ENCODE measurements around the gene POLR3C. TPM values are rescaled to one million over a fixed set of nuclear protein-coding genes. Genes with fewer than 3 reads are reported as not detected.
"Not testable (repeated sequence)": the region's sequence is repeated elsewhere in the genome, so short reads cannot be mapped to it uniquely, and the experiment has no call there.

POLR3C gene
- total and polyA plus RNA-seq, 2 of the 13 experiments (the other 11 are each of a cell fraction or from before 2014, with no cell fraction given) = 15.5 to 24.3 TPM

GRCh38 chr1:145822779-145823331 lies 1.1 kb upstream of the POLR3C start:
- H3K9ac ChIP-seq (ENCODE audit: insufficient read depth, low read depth, low read length); H3K4me3 ChIP-seq (replicated peaks in 1 of 3; ENCODE audit: insufficient read depth in 1 of 3, low read depth in 2 of 3, low read length in 3 of 3); H4K20me1 ChIP-seq (ENCODE audit: insufficient read depth, low read length); H2AFZ ChIP-seq (ENCODE audit: low read length); H3K27me3 ChIP-seq (ENCODE audit: control insufficient read depth in 1 of 2, insufficient read depth in 2 of 2, low read length in 2 of 2); DNase-seq (ENCODE audit: low spot score); H3K27ac ChIP-seq (ENCODE audit: extremely low read length, insufficient read depth, low read length); FAIRE-seq; ATAC-seq; H3K9me3 ChIP-seq (ENCODE audit: low read length); CTCF ChIA-PET (ENCODE audit: low intra/inter-chr PET ratio, low total read pairs); BruUV-seq (replicated peaks): not testable (repeated sequence)
- H3K4me2 ChIP-seq (ENCODE audit: low read depth, low read length) = 0 out of 2 replicates have a peak overlapping the region, but pooled peaks have one; percentile 27
- peaks cover 19% of the 10 kb centered on the region for H3K79me2 ChIP-seq (ENCODE audit: insufficient read depth, low read length)
- intact Hi-C loops (cut with micrococcal nuclease; ENCODE audit: unreplicated experiment) (loop anchor here (10.0 kb wide), 1 partner anchor 88 kb away; no protein-coding TSS in a partner anchor), in situ Hi-C loops (cut with HindIII; ENCODE audit: extremely low pct_ligation_motif_present, low pct_unique_long_range_greater_than_20kb) (loop anchor here (10.0 kb wide), 1 partner anchor 58 kb away; no protein-coding TSS in a partner anchor)
- H3K4me1 ChIP-seq (ENCODE audit: insufficient read depth, low read length) = peaks cover 14% of the 10 kb centered on the region
- no CpG with 5 or more reads among the region's 16 CpGs for WGBS (ENCODE audit: low lambda C conversion rate)
- POLR2A ChIA-PET = interaction anchor here (1.6 to 2.1 kb wide), 2 partner anchors 105 to 116 kb away, joined by 5 to 12 read pairs; partner anchors contain the start of genes PDZK1 and RBM8A
- peaks cover 3 to 14% of the 10 kb centered on the region in 2 experiments for H3K36me3 ChIP-seq (replicated peaks in 1 of 2; ENCODE audit: control insufficient read depth in 1 of 2, insufficient read depth in 2 of 2, low read length in 2 of 2)

GRCh38 chr1:145824499-145824842 lies 471 bp downstream of the POLR3C start:
- Histone ChIP-seq H4K20me1 (ENCODE audit: insufficient read depth, low read length) (no peaks in the 10 kb centered on the region), H3K9ac (ENCODE audit: insufficient read depth, low read depth, low read length) (peak overlapping the region; percentile 93), H3K27ac (ENCODE audit: extremely low read length, insufficient read depth, low read length) (peak overlapping the region; percentile 93), H3K27me3 (ENCODE audit: control insufficient read depth in 1 of 2, insufficient read depth in 2 of 2, low read length in 2 of 2) (no peaks in the 10 kb centered on the region; a peak in 1 of 5 replicates), H3K36me3 (replicated peaks in 1 of 2; ENCODE audit: control insufficient read depth in 1 of 2, insufficient read depth in 2 of 2, low read length in 2 of 2) (peaks cover 9 to 30% of the 10 kb centered on the region in 2 experiments), H3K4me3 (replicated peaks in 1 of 3; ENCODE audit: insufficient read depth in 1 of 3, low read depth in 2 of 3, low read length in 3 of 3) (peak overlapping the region; percentile 58 to 88 (median 73)), H3K4me1 (ENCODE audit: insufficient read depth, low read length) (peaks cover 14% of the 10 kb centered on the region), H3K9me3 (ENCODE audit: low read length) (no peaks in the 10 kb centered on the region), H3K79me2 (ENCODE audit: insufficient read depth, low read length) (peaks cover 16% of the 10 kb centered on the region), H3K4me2 (ENCODE audit: low read depth, low read length) (peak overlapping the region; percentile 58), H2AFZ (ENCODE audit: low read length) (peak overlapping the region; percentile 12)
- TSS peak; percentile 68 for BruUV-seq (replicated peaks)
- intact Hi-C loops (cut with micrococcal nuclease; ENCODE audit: unreplicated experiment) (loop anchor here (10.0 kb wide), 1 partner anchor 90 kb away; no protein-coding TSS in a partner anchor), in situ Hi-C loops (cut with HindIII; ENCODE audit: extremely low pct_ligation_motif_present, low pct_unique_long_range_greater_than_20kb) (loop anchor here (10.0 kb wide), 1 partner anchor 60 kb away; no protein-coding TSS in a partner anchor)
- POLR2A ChIA-PET = interaction anchor here (0.6 to 2.1 kb wide), 15 partner anchors 10 to 117 kb away, joined by 3 to 30 read pairs (median 4); partner anchors contain the start of genes NUDT17, PDZK1, PEX11B and PIAS3
- ATAC-seq = no peak
- no peak for FAIRE-seq
- DNase-seq (ENCODE audit: low spot score) = no peak
- TF ChIP-seq ZNF276 (CRISPR knock-in tag; IDR thresholded peaks at IDR 0.05; ENCODE audit: low read depth) = no peak
- 0 out of 2 replicates have a peak, but pooled peaks have one; percentile 6 for TF ChIP-seq ELF4 (CRISPR knock-in tag; IDR thresholded peaks at IDR 0.05; ENCODE audit: borderline replicate concordance)
- no peak for TF ChIP-seq HNRNPK (IDR thresholded peaks at IDR 0.05; ENCODE audit: low read depth, low read length, poor library complexity, severe bottlenecking)
- TF ChIP-seq ZFY (CRISPR knock-in tag; IDR thresholded peaks at IDR 0.05) = no peak
- TF ChIP-seq DRAP1 (CRISPR knock-in tag; IDR thresholded peaks at IDR 0.05) = no peak
- TF ChIP-seq ZNF12 (CRISPR knock-in tag; IDR thresholded peaks at IDR 0.05) = no peak
- 2% methylated on average over 7 of the region's 7 CpGs for WGBS (ENCODE audit: low lambda C conversion rate)
- CTCF ChIA-PET (ENCODE audit: low intra/inter-chr PET ratio, low total read pairs) = no interaction called here
